HG03045 (cell line): ENCODE results near the gene GTF3A.

Experiments
- ATAC-seq: cut with Tn5 transposase; IDR thresholded peaks from one replicate; pipeline ENCODE4 v1.9.1; 2021; ENCODE audit warnings: mild to moderate bottlenecking, moderate library complexity; ENCODE audit not compliant: unreplicated experiment

The GTF3A gene

GRCh38 chr13:27446986-27447583, 22.7 kb downstream of the GTF3A start:
- no peak for ATAC-seq

- ATAC-seq: no peak
Measured at GRCh38 chr13:27448308-27448707, 23.9 kb downstream of the GTF3A start.

GRCh38 chr13:27449081-27449603, 24.7 kb downstream of the GTF3A start:
- ATAC-seq: no peak

- peak; percentile 88 for ATAC-seq
Measured at GRCh38 chr13:27449936-27450828, 25.8 kb downstream of the GTF3A start, which contains the start of gene MTIF3. TSS of gene MTIF3 (minus strand) at chr13:27450564. CDS start at chr13:27440448, 10,116 bp downstream.

- no peak for ATAC-seq
Measured at GRCh38 chr13:27450921-27451471, 26.6 kb downstream of the GTF3A start.

- ATAC-seq: no peak
Measured at GRCh38 chr13:27455331-27455855, 31.0 kb downstream of the GTF3A start.

- ATAC-seq: no peak
Measured at GRCh38 chr13:27461940-27462584, 37.6 kb downstream of the GTF3A start.

GRCh38 chr13:27463500-27463899, 39.1 kb downstream of the GTF3A start:
- ATAC-seq: no peak

- ATAC-seq: no peak
Measured at GRCh38 chr13:27465611-27466010, 41.2 kb downstream of the GTF3A start.

- no peak for ATAC-seq
Measured at GRCh38 chr13:27466513-27466912, 42.1 kb downstream of the GTF3A start.

- no peak for ATAC-seq
Measured at GRCh38 chr13:27470075-27470820, 45.8 kb downstream of the GTF3A start.

GRCh38 chr13:27472441-27472840, 48.0 kb downstream of the GTF3A start:
- no peak for ATAC-seq

GRCh38 chr13:27472941-27473340, 48.5 kb downstream of the GTF3A start:
- no peak for ATAC-seq

- no peak for ATAC-seq
Measured at GRCh38 chr13:27474751-27475268, 50.4 kb downstream of the GTF3A start.

- no peak for ATAC-seq
Measured at GRCh38 chr13:27476943-27477703, 52.7 kb downstream of the GTF3A start.

GRCh38 chr13:27481766-27482165, 57.3 kb downstream of the GTF3A start:
- ATAC-seq: no peak

GRCh38 chr13:27482983-27483382, 58.6 kb downstream of the GTF3A start:
- ATAC-seq: peak; percentile 92

GRCh38 chr13:27483421-27483820, 59.0 kb downstream of the GTF3A start:
- peak; percentile 19 for ATAC-seq
